HEK293 (cell line): ENCODE data around the gene CAMTA2.
A peak's percentile ranks its signal among the peaks of the same experiment; 100 is the strongest.

ENCODE experiments used
- BCL11A ChIP-seq: fragments of 450-650 bp; formaldehyde crosslinking; IDR thresholded peaks from 2 replicates; pipeline ENCODE4 v1.5.1; 2016; ENCODE audit warnings: low read depth, missing biosample characterization, missing genetic modification characterization
- FEZF1 ChIP-seq: fragments of 450-650 bp; formaldehyde crosslinking; IDR thresholded peaks from 2 replicates; pipeline ENCODE4 v1.5.1; 2016; ENCODE audit warnings: missing biosample characterization, missing genetic modification characterization
- GLI2 ChIP-seq: fragments of 450-650 bp; formaldehyde crosslinking; IDR thresholded peaks from 2 replicates; pipeline ENCODE4; 2017; ENCODE audit warnings: missing biosample characterization, missing genetic modification characterization, low read depth, borderline replicate concordance
- GLI4 ChIP-seq: fragments of 450-650 bp; formaldehyde crosslinking; IDR thresholded peaks from 2 replicates; pipeline ENCODE4 v1.5.1; 2016; ENCODE audit warnings: missing biosample characterization, missing genetic modification characterization
- KLF1 ChIP-seq: fragments of 450-650 bp; formaldehyde crosslinking; IDR thresholded peaks from 2 replicates; pipeline ENCODE4 v1.5.1; 2016; ENCODE audit warnings: missing biosample characterization, missing genetic modification characterization
- KLF10 ChIP-seq: fragments of 450-650 bp; IDR thresholded peaks from 2 replicates; pipeline ENCODE4 v1.5.1; 2018; ENCODE audit warnings: missing biosample characterization, mild to moderate bottlenecking, missing genetic modification characterization
- KLF9 ChIP-seq: fragments of 450-650 bp; formaldehyde crosslinking; IDR thresholded peaks from 2 replicates; pipeline ENCODE4 v1.5.1; 2016; ENCODE audit warnings: missing biosample characterization, missing genetic modification characterization, low read depth
- MEIS1 ChIP-seq: sonication (generic); formaldehyde crosslinking; IDR thresholded peaks from 2 replicates; pipeline ENCODE4 v1.8.1; 2022; ENCODE audit warnings: missing genetic modification reagents, mild to moderate bottlenecking, borderline replicate concordance
- MZF1 ChIP-seq: fragments of 450-650 bp; formaldehyde crosslinking; IDR thresholded peaks from 2 replicates; pipeline ENCODE4 v1.5.1; 2017; ENCODE audit warnings: missing biosample characterization, missing genetic modification characterization, borderline replicate concordance
- OVOL3 ChIP-seq: fragments of 450-650 bp; formaldehyde crosslinking; IDR thresholded peaks from 2 replicates; pipeline ENCODE4 v1.5.1; 2016; ENCODE audit warnings: missing biosample characterization, missing genetic modification characterization
- SALL2 ChIP-seq: fragments of 450-650 bp; formaldehyde crosslinking; IDR thresholded peaks from 2 replicates; pipeline ENCODE4 v1.5.0; 2017; ENCODE audit warnings: missing biosample characterization, mild to moderate bottlenecking, missing genetic modification characterization, borderline replicate concordance
- SP3 ChIP-seq: fragments of 450-650 bp; formaldehyde crosslinking; IDR thresholded peaks from 2 replicates; pipeline ENCODE4 v1.5.1; 2016; ENCODE audit warnings: missing biosample characterization, missing genetic modification characterization
- ZBTB1 ChIP-seq: fragments of 450-650 bp; formaldehyde crosslinking; IDR thresholded peaks from 2 replicates; pipeline ENCODE4 v1.5.1; 2016; ENCODE audit warnings: missing biosample characterization, missing genetic modification characterization
- ZBTB17 ChIP-seq: fragments of 450-650 bp; formaldehyde crosslinking; IDR thresholded peaks from 2 replicates; pipeline ENCODE4 v1.5.1; 2016; ENCODE audit warnings: missing biosample characterization, missing genetic modification characterization
- ZFHX2 ChIP-seq: fragments of 450-650 bp; formaldehyde crosslinking; conservative IDR thresholded peaks from 2 replicates; pipeline ENCODE4 v1.5.1; 2016; ENCODE audit warnings: missing biosample characterization, missing genetic modification characterization
- ZNF10 ChIP-seq: fragments of 450-650 bp; formaldehyde crosslinking; IDR thresholded peaks from 2 replicates; pipeline ENCODE4 v1.5.1; 2017; ENCODE audit warnings: missing biosample characterization, missing genetic modification characterization
- ZNF155 ChIP-seq: fragments of 450-650 bp; formaldehyde crosslinking; IDR thresholded peaks from 2 replicates; pipeline ENCODE4 v1.5.1; 2016; ENCODE audit warnings: missing biosample characterization, missing genetic modification characterization
- ZNF16 ChIP-seq: fragments of 450-650 bp; formaldehyde crosslinking; IDR thresholded peaks from 2 replicates; pipeline ENCODE4 v1.5.1; 2016; ENCODE audit warnings: low read depth, missing biosample characterization, missing genetic modification characterization
- ZNF302 ChIP-seq: fragments of 450-650 bp; formaldehyde crosslinking; IDR thresholded peaks from 2 replicates; pipeline ENCODE4 v1.5.1; 2016; ENCODE audit warnings: missing biosample characterization, missing genetic modification characterization, low read depth
- ZNF391 ChIP-seq: fragments of 450-650 bp; formaldehyde crosslinking; IDR thresholded peaks from 2 replicates; pipeline ENCODE4 v1.5.1; 2016; ENCODE audit warnings: low read depth, missing biosample characterization, missing genetic modification characterization, borderline replicate concordance
- ZNF423 ChIP-seq: fragments of 450-650 bp; formaldehyde crosslinking; IDR thresholded peaks from 2 replicates; pipeline ENCODE4 v1.5.1; 2016; ENCODE audit warnings: missing biosample characterization, missing genetic modification characterization
- ZNF426 ChIP-seq: fragments of 450-650 bp; formaldehyde crosslinking; IDR thresholded peaks from 2 replicates; pipeline ENCODE4 v1.5.1; 2017; ENCODE audit warnings: missing biosample characterization, missing genetic modification characterization, mild to moderate bottlenecking, inconsistent platforms, moderate library complexity
- ZNF48 ChIP-seq: fragments of 450-650 bp; formaldehyde crosslinking; IDR thresholded peaks from 2 replicates; pipeline ENCODE4 v1.5.1; 2016; ENCODE audit warnings: missing biosample characterization, missing genetic modification characterization
- ZNF501 ChIP-seq: fragments of 450-650 bp; formaldehyde crosslinking; IDR thresholded peaks from 2 replicates; pipeline ENCODE4 v1.5.1; 2016; ENCODE audit warnings: missing biosample characterization, missing genetic modification characterization
- ZNF555 ChIP-seq: fragments of 450-650 bp; formaldehyde crosslinking; conservative IDR thresholded peaks from 2 replicates; pipeline ENCODE4 v1.5.1; 2017; ENCODE audit warnings: missing biosample characterization, mild to moderate bottlenecking, missing genetic modification characterization, inconsistent platforms
- ZNF561 ChIP-seq: fragments of 450-650 bp; IDR thresholded peaks from 2 replicates; pipeline ENCODE4 v1.5.1; 2018; ENCODE audit warnings: missing biosample characterization, missing genetic modification characterization, borderline replicate concordance
- ZNF585B ChIP-seq: fragments of 450-650 bp; formaldehyde crosslinking; IDR thresholded peaks from 2 replicates; pipeline ENCODE4 v1.5.1; 2016; ENCODE audit warnings: missing biosample characterization, missing genetic modification characterization
- ZNF837 ChIP-seq: fragments of 450-650 bp; formaldehyde crosslinking; IDR thresholded peaks from 2 replicates; pipeline ENCODE4 v1.5.1; 2016; ENCODE audit warnings: missing biosample characterization, missing genetic modification characterization
- TF ChIP-seq, protein P1 (sequence below): fragments of 450-650 bp; formaldehyde crosslinking; IDR thresholded peaks from 2 replicates; pipeline ENCODE4 v1.5.1; 2017; ENCODE audit warnings: missing biosample characterization, missing genetic modification characterization
- TF ChIP-seq, protein P2 (sequence below): fragments of 450-650 bp; formaldehyde crosslinking; IDR thresholded peaks from 2 replicates; pipeline ENCODE4 v1.5.1; 2017; ENCODE audit warnings: missing biosample characterization, missing genetic modification characterization
- TF ChIP-seq, protein P3 (sequence below): fragments of 450-650 bp; formaldehyde crosslinking; IDR thresholded peaks from 2 replicates; pipeline ENCODE4 v1.5.1; 2016; ENCODE audit warnings: missing biosample characterization, missing genetic modification characterization
- TF ChIP-seq, protein P4 (sequence below): fragments of 450-650 bp; formaldehyde crosslinking; IDR thresholded peaks from 2 replicates; pipeline ENCODE4 v1.5.1; 2016; ENCODE audit warnings: missing biosample characterization, missing genetic modification characterization
- TF ChIP-seq, protein P5 (sequence below): fragments of 450-650 bp; formaldehyde crosslinking; IDR thresholded peaks from 2 replicates; pipeline ENCODE4 v1.5.1; 2016; ENCODE audit warnings: missing biosample characterization, missing genetic modification characterization

Gene CAMTA2

DNA sequence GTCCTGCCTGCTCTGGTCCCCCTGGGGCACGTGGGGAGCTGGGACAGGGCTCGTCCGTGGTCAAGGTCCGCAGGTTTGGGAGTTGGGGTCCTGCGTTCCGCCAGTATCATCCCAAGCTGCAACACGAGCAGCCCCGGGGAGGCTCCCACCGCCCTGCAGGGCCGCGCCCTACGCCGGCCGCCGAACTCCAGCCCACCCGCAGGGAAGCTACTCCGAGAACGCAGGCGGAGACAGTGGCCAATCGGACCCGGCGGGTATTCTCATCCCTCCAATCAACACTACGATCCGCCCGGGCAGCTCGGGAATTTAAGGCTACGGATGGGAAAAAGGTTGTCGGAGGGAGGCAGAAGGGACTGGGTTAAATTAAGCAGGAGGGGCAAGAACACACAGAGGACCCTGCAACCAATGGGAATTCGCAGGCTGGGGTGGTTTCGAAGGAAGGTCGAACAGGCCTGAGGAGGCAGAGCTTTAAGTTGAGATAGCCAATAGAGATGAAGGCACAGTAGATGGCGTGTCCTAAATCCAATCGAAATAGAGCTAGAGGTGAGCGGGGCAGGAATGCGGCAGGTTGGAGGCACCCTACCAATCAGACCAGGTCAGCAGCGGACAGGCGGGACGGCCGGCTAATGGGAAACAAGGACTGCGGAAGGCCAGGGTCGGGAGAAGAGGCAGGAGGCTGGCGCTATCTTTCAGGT lies 20.5 kb downstream of the CAMTA2 start (continued):
- TF ChIP-seq SP3 (peak; percentile 79), ZNF837 (no peak), FEZF1 (no peak; the same call in 1 of the 2 replicates), KLF1 (peak; percentile 86), ZNF391 (no peak), GLI2 (tag by site-specific recombination) (no peak), KLF10 (tag by site-specific recombination) (no peak), ZNF10 (tag by site-specific recombination) (no peak), ZBTB1 (tag by site-specific recombination) (no peak), BCL11A (tag by site-specific recombination) (no peak), ZNF561 (peak; percentile 86), ZBTB17 (tag by site-specific recombination) (peak; percentile 95), ZNF48 (tag by site-specific recombination) (no peak), KLF9 (tag by site-specific recombination) (no peak; the same call in 1 of the 2 replicates), MZF1 (no peak), ZNF426 (tag by site-specific recombination) (no peak), OVOL3 (tag by site-specific recombination) (no peak), ZNF302 (tag by site-specific recombination) (no peak), SALL2 (no peak), GLI4 (0 out of 2 replicates have a peak, but pooled peaks have one; percentile 8), ZNF555 (tag by site-specific recombination) (no peak), ZNF16 (tag by site-specific recombination) (no peak), ZNF423 (tag by site-specific recombination) (peak; percentile 77; the same call in 1 of the 2 replicates), ZNF155 (tag by site-specific recombination) (no peak), MEIS1 (CRISPR knock-in tag) (no peak), ZFHX2 (0 out of 2 replicates have a peak, but pooled peaks have one; percentile 20), ZNF501 (tag by site-specific recombination) (peak; percentile 61; the same call in 1 of the 2 replicates), ZNF585B (tag by site-specific recombination) (no peak)
- TF ChIP-seq, protein P1, sequence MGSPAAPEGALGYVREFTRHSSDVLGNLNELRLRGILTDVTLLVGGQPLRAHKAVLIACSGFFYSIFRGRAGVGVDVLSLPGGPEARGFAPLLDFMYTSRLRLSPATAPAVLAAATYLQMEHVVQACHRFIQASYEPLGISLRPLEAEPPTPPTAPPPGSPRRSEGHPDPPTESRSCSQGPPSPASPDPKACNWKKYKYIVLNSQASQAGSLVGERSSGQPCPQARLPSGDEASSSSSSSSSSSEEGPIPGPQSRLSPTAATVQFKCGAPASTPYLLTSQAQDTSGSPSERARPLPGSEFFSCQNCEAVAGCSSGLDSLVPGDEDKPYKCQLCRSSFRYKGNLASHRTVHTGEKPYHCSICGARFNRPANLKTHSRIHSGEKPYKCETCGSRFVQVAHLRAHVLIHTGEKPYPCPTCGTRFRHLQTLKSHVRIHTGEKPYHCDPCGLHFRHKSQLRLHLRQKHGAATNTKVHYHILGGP (tag by site-specific recombination): no peak
- TF ChIP-seq, protein P2, sequence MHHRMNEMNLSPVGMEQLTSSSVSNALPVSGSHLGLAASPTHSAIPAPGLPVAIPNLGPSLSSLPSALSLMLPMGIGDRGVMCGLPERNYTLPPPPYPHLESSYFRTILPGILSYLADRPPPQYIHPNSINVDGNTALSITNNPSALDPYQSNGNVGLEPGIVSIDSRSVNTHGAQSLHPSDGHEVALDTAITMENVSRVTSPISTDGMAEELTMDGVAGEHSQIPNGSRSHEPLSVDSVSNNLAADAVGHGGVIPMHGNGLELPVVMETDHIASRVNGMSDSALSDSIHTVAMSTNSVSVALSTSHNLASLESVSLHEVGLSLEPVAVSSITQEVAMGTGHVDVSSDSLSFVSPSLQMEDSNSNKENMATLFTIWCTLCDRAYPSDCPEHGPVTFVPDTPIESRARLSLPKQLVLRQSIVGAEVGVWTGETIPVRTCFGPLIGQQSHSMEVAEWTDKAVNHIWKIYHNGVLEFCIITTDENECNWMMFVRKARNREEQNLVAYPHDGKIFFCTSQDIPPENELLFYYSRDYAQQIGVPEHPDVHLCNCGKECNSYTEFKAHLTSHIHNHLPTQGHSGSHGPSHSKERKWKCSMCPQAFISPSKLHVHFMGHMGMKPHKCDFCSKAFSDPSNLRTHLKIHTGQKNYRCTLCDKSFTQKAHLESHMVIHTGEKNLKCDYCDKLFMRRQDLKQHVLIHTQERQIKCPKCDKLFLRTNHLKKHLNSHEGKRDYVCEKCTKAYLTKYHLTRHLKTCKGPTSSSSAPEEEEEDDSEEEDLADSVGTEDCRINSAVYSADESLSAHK (tag by site-specific recombination): no peak; the same call in 1 of the 2 replicates
- TF ChIP-seq, protein P3, sequence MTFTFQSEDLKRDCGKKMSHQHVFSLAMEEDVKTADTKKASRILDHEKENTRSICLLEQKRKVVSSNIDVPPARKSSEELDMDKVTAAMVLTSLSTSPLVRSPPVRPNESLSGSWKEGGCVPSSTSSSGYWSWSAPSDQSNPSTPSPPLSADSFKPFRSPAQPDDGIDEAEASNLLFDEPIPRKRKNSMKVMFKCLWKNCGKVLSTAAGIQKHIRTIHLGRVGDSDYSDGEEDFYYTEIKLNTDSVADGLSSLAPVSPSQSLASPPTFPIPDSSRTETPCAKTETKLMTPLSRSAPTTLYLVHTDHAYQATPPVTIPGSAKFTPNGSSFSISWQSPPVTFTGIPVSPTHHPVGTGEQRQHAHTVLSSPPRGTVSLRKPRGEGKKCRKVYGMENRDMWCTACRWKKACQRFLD (tag by site-specific recombination): no peak
- TF ChIP-seq, protein P4, sequence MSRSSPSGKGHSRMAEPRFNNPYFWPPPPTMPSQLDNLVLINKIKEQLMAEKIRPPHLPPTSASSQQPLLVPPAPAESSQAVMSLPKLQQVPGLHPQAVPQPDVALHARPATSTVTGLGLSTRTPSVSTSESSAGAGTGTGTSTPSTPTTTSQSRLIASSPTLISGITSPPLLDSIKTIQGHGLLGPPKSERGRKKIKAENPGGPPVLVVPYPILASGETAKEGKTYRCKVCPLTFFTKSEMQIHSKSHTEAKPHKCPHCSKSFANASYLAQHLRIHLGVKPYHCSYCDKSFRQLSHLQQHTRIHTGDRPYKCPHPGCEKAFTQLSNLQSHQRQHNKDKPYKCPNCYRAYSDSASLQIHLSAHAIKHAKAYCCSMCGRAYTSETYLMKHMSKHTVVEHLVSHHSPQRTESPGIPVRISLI: no peak
- TF ChIP-seq, protein P5, sequence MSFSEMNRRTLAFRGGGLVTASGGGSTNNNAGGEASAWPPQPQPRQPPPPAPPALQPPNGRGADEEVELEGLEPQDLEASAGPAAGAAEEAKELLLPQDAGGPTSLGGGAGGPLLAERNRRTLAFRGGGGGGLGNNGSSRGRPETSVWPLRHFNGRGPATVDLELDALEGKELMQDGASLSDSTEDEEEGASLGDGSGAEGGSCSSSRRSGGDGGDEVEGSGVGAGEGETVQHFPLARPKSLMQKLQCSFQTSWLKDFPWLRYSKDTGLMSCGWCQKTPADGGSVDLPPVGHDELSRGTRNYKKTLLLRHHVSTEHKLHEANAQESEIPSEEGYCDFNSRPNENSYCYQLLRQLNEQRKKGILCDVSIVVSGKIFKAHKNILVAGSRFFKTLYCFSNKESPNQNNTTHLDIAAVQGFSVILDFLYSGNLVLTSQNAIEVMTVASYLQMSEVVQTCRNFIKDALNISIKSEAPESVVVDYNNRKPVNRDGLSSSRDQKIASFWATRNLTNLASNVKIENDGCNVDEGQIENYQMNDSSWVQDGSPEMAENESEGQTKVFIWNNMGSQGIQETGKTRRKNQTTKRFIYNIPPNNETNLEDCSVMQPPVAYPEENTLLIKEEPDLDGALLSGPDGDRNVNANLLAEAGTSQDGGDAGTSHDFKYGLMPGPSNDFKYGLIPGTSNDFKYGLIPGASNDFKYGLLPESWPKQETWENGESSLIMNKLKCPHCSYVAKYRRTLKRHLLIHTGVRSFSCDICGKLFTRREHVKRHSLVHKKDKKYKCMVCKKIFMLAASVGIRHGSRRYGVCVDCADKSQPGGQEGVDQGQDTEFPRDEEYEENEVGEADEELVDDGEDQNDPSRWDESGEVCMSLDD (tag by site-specific recombination): peak; percentile 55; the same call in 1 of the 2 replicates
